ENCODE data around the gene TKTL1.

TKTL1 gene

GRCh38 chrX:154379569-154379951, 84.0 kb downstream of the TKTL1 start:
- DNase-seq (ENCODE audit: insufficient read length, low spot score) (no peak), FAIRE-seq (no peak)
- no peak for TF ChIP-seq POLR2A (IDR thresholded peaks at IDR 0.05; ENCODE audit: low read depth, low read length)
